MM.1S (cell line): ENCODE results near the gene AKTIP.

Experiments
- DNase-seq: peaks from one replicate; pipeline ENCODE4 v3.0.0-alpha.2; 2015
- H2AFZ ChIP-seq: fragments of 300-600 bp; sonication (generic); 2 replicates; pipeline ENCODE4 v1.6.0; 2016; ENCODE audit warnings: antibody characterized with exemption, low read length
- H3F3A ChIP-seq: fragments of 300-600 bp; sonication (generic); 2 replicates; pipeline ENCODE4 v1.6.1; 2016; ENCODE audit warnings: mild to moderate bottlenecking, antibody characterized with exemption, low read length, moderate library complexity, mixed read lengths; ENCODE audit not compliant: insufficient read depth
- H3K27ac ChIP-seq: fragments of 300-600 bp; sonication (generic); 2 replicates; pipeline ENCODE4 v1.5.1; 2016; ENCODE audit warnings: mild to moderate bottlenecking, low read length
- H3K27me3 ChIP-seq: fragments of 300-600 bp; sonication (generic); replicated peaks from 2 replicates; pipeline ENCODE4 v1.6.0; 2016; ENCODE audit warnings: low read length; ENCODE audit not compliant: insufficient read depth
- H3K36me3 ChIP-seq: fragments of 300-600 bp; sonication (generic); replicated peaks from 2 replicates; pipeline ENCODE4 v1.6.1; 2016; ENCODE audit warnings: mild to moderate bottlenecking, low read length, mixed read lengths; ENCODE audit not compliant: insufficient read depth
- H3K4me1 ChIP-seq: fragments of 300-600 bp; sonication (generic); 2 replicates; pipeline ENCODE4 v1.6.1; 2016; ENCODE audit warnings: low read length, mixed read lengths
- H3K4me2 ChIP-seq: fragments of 300-600 bp; sonication (generic); 2 replicates; pipeline ENCODE4 v1.6.0; 2016; ENCODE audit warnings: low read depth, low read length
- H3K4me3 ChIP-seq: fragments of 300-600 bp; sonication (generic); 2 replicates; pipeline ENCODE4 v1.5.1; 2016; ENCODE audit warnings: low read length, mixed read lengths
- H3K79me2 ChIP-seq: fragments of 300-600 bp; sonication (generic); 2 replicates; pipeline ENCODE4 v1.6.1; 2016; ENCODE audit warnings: mixed run types, low read length, mixed read lengths
- H3K9ac ChIP-seq: fragments of 300-600 bp; sonication (generic); 2 replicates; pipeline ENCODE4 v1.6.1; 2016; ENCODE audit warnings: low read length, mixed read lengths
- H3K9me2 ChIP-seq: fragments of 300-600 bp; sonication (generic); replicated peaks from 2 replicates; pipeline ENCODE4 v1.6.1; 2016; ENCODE audit warnings: mild to moderate bottlenecking, low read length, mixed read lengths; ENCODE audit not compliant: insufficient read depth
- H3K9me3 ChIP-seq: fragments of 300-600 bp; sonication (generic); replicated peaks from 2 replicates; pipeline ENCODE4 v1.6.1; 2016; ENCODE audit warnings: mild to moderate bottlenecking, low read length, mixed read lengths; ENCODE audit not compliant: insufficient read depth
- H4K20me1 ChIP-seq: fragments of 300-600 bp; sonication (generic); 2 replicates; pipeline ENCODE4 v1.6.1; 2016; ENCODE audit warnings: mild to moderate bottlenecking, low read length, moderate library complexity, mixed read lengths; ENCODE audit not compliant: insufficient read depth
- EZH2 ChIP-seq: fragments of 300-600 bp; sonication (generic); optimal IDR thresholded peaks from 2 replicates; pipeline ENCODE3; 2017; ENCODE audit warnings: low read depth, mild to moderate bottlenecking, antibody characterized with exemption, low read length, mixed read lengths
- EZH2phosphoT487 ChIP-seq: fragments of 300-600 bp; sonication (generic); IDR thresholded peaks from 2 replicates; pipeline ENCODE4 v1.6.1; 2018; ENCODE audit warnings: antibody characterized with exemption, low read length
- TF ChIP-seq, protein P1 (sequence below): fragments of 300-600 bp; sonication (generic); IDR thresholded peaks from 2 replicates; pipeline ENCODE4 v1.5.1; 2016; ENCODE audit warnings: antibody characterized with exemption, low read length, mixed read lengths

AKTIP gene

DNA sequence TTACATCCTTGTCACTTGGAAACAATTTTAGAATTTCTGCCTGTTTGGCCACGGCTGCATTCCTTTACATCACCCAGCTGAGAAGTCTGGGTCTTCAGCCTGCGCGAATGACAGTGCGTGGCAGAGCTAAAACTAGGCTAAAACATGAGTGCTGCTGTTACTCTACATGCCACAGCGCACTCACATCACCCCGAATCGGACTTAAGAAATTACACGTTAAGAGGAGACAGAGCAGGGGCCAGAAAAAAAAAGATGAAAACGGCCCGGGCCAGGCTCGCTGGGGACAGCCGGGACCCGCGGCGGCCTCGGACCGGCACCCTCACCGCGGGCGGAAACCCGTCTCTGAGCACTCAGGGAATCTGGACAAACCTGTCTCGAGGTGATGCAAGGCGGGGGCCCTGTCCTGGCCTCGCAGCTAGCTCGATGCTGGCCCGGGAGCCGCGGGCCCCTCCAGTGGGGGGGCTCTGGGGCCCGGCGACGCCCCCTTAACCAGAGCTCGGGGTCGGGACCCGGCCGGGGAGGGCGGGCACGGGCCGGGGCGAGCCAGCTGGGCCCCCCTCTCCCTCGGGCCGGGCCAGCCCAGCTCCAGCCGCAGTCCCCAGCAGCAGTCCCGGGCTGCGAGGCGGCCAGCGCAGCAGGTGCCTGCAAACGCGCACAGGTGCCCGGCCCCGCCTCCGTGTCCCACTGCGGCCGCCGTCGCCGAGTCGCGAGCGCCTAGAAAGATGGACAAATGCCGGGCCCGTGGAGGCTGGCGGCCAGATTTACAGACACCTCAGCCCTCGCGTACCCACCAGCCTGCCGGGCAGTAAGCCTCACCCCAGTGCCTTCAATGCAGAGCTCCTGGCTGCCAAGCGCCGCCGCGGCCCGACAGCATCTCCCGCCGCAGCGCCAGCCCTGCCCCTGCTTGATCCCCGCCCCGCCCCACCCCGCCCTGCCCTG lies at the start of gene AKTIP:
Gene AKTIP, minus strand, starts transcription at position 879 of the 939 bp plus-strand sequence. CDS start 2,950 bp downstream, outside the sequence.
- H4K20me1 ChIP-seq: no peaks in the 10 kb centered on the region
- TF ChIP-seq EZH2: no peak
- no peak for TF ChIP-seq EZH2phosphoT487
- H3K4me1 ChIP-seq: peaks cover 21% of the 10 kb centered on the region
- peaks cover 7% of the 10 kb centered on the region; the same call in 1 of the 2 replicates for H3F3A ChIP-seq
- H3K4me3 ChIP-seq: peak within 1 kb of the TSS; percentile 93
- peak within 1 kb of the TSS; percentile 94 for H3K4me2 ChIP-seq
- peaks cover 27% of the 10 kb centered on the region for H3K79me2 ChIP-seq
- H3K27ac ChIP-seq: peak within 1 kb of the TSS; percentile 85
- H3K9me2 ChIP-seq: no peaks in the 10 kb centered on the region
- peak; percentile 72 for DNase-seq
- no peaks in the 10 kb centered on the region for H3K9me3 ChIP-seq
- no peaks in the 10 kb centered on the region for H3K27me3 ChIP-seq
- H2AFZ ChIP-seq: peak within 1 kb of the TSS; percentile 73
- peak within 1 kb of the TSS; percentile 83 for H3K9ac ChIP-seq
- H3K36me3 ChIP-seq: no peaks in the 10 kb centered on the region; the same call in 1 of the 2 replicates

DNA sequence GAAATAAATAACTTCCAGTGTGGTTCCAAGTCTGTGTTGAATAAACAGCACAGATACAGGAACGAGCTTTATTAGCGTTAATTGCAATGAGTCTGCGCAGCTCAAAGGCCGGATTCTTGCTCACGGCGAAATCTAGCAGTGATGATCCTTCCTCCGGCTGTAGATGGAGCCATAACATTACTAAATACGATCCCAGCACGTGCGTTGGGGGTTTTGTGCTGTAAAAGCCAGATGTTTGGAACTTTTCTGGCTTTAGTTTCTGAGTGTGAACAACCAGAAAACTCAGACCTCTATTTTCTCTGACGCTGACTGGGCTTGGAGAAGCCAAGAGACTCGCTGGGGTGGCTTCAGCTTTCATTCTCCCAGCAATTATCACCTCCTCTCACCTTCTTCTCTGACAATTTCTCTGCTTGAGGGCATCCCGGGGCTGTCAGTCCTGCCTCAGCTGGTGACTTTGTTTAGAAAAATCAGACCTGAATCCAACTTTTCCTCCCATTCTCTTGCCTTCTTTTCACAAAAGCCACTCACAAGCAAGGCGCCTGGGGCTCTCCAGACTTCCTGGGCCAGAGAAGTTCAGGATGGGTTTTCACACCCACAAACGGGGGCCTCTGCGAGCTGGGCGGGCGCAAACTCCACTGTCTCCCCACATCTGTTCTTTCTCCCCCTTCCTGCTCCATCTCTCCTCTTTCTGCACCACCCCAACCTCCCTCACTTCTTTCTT lies 47.1 kb upstream of the AKTIP start:
- H3F3A ChIP-seq: no peaks in the 10 kb centered on the region
- H3K4me1 ChIP-seq: no peaks in the 10 kb centered on the region
- DNase-seq: peak; percentile 77
- no peak overlapping the region for H3K4me3 ChIP-seq
- H3K9me2 ChIP-seq: no peaks in the 10 kb centered on the region
- H3K79me2 ChIP-seq: no peaks in the 10 kb centered on the region
- H3K27ac ChIP-seq: no peak overlapping the region
- no peaks in the 10 kb centered on the region for H3K36me3 ChIP-seq
- H2AFZ ChIP-seq: peak overlapping the region; percentile 80
- H3K4me2 ChIP-seq: peak overlapping the region; percentile 56
- no peaks in the 10 kb centered on the region for H4K20me1 ChIP-seq
- no peaks in the 10 kb centered on the region for H3K9me3 ChIP-seq
- H3K27me3 ChIP-seq: no peaks in the 10 kb centered on the region
- peak overlapping the region; percentile 26; the same call in 1 of the 2 replicates for H3K9ac ChIP-seq
- TF ChIP-seq, protein P1, sequence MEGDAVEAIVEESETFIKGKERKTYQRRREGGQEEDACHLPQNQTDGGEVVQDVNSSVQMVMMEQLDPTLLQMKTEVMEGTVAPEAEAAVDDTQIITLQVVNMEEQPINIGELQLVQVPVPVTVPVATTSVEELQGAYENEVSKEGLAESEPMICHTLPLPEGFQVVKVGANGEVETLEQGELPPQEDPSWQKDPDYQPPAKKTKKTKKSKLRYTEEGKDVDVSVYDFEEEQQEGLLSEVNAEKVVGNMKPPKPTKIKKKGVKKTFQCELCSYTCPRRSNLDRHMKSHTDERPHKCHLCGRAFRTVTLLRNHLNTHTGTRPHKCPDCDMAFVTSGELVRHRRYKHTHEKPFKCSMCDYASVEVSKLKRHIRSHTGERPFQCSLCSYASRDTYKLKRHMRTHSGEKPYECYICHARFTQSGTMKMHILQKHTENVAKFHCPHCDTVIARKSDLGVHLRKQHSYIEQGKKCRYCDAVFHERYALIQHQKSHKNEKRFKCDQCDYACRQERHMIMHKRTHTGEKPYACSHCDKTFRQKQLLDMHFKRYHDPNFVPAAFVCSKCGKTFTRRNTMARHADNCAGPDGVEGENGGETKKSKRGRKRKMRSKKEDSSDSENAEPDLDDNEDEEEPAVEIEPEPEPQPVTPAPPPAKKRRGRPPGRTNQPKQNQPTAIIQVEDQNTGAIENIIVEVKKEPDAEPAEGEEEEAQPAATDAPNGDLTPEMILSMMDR: peak; percentile 80
- TF ChIP-seq EZH2: no peak
- TF ChIP-seq EZH2phosphoT487: no peak

DNA sequence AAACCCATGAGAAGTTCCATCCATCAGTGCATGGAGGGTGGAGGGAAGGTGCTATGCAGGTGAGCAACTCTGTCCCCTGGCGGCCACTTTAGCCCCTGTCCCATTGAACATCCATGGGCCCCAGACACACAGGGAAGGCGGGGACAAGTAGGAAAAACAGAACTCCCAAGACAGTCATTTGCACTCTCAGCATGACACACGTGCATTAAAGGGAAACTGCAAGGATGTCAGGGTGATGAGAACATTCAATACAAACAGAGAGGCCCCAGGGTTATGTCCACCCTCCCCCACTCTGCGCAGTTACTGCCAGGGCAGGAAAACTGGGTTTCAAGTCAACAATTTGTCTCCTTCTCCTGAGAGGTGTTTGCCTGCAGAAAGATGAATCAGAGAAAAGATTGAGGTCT lies 44.0 kb upstream of the AKTIP start:
- TF ChIP-seq EZH2: no peak
- TF ChIP-seq, protein P1: peak; percentile 52
- no peak overlapping the region for H3K9ac ChIP-seq
- no peaks in the 10 kb centered on the region for H4K20me1 ChIP-seq
- H3K4me1 ChIP-seq: no peaks in the 10 kb centered on the region
- H3K4me3 ChIP-seq: no peak overlapping the region
- H2AFZ ChIP-seq: no peak overlapping the region
- H3F3A ChIP-seq: no peaks in the 10 kb centered on the region
- H3K9me3 ChIP-seq: no peaks in the 10 kb centered on the region
- no peaks in the 10 kb centered on the region for H3K9me2 ChIP-seq
- H3K36me3 ChIP-seq: no peaks in the 10 kb centered on the region
- H3K79me2 ChIP-seq: no peaks in the 10 kb centered on the region
- no peak for DNase-seq
- H3K27ac ChIP-seq: no peak overlapping the region
- no peak overlapping the region for H3K4me2 ChIP-seq
- no peaks in the 10 kb centered on the region for H3K27me3 ChIP-seq
